NK-92 treated with Interleukin-12 subunit alpha and Interleukin-12 subunit beta, amount 100 ng/mL, for 24 hours (cell line): ENCODE measurements around the gene RASGRF1.
A peak's percentile ranks its signal among the peaks of the same experiment; 100 is the strongest.
"Not testable (repeated sequence)": the region's sequence is repeated elsewhere in the genome, so short reads cannot be mapped to it uniquely, and the experiment has no call there.

Experiments
- DNase-seq: peaks from one replicate; lab custom pipeline; 2025; lab: John Stamatoyannopoulos, UW

Gene RASGRF1

GRCh38 chr15:79036323-79036722, 54.3 kb downstream of the RASGRF1 start:
- DNase-seq: no peak

- DNase-seq: no peak
Observed at GRCh38 chr15:79035814-79036213, 54.8 kb downstream of the RASGRF1 start.

- DNase-seq: no peak
Observed at GRCh38 chr15:79035111-79035601, 55.4 kb downstream of the RASGRF1 start.

GRCh38 chr15:79034284-79034683, 56.3 kb downstream of the RASGRF1 start:
- no peak for DNase-seq

GRCh38 chr15:79032656-79033055, 57.9 kb downstream of the RASGRF1 start:
- no peak for DNase-seq

GRCh38 chr15:79031821-79032220, 58.8 kb downstream of the RASGRF1 start:
- no peak for DNase-seq

- DNase-seq: no peak
Observed at GRCh38 chr15:79031201-79031600, 59.4 kb downstream of the RASGRF1 start.

- no peak for DNase-seq
Observed at GRCh38 chr15:79030470-79030869, 60.1 kb downstream of the RASGRF1 start.

- DNase-seq: peak; percentile 16
Observed at GRCh38 chr15:79028411-79028964, 62.1 kb downstream of the RASGRF1 start.

- DNase-seq: no peak
Observed at GRCh38 chr15:79027532-79028410, 62.8 kb downstream of the RASGRF1 start.

- no peak for DNase-seq
Observed at GRCh38 chr15:79025802-79026201, 64.8 kb downstream of the RASGRF1 start.

GRCh38 chr15:79025201-79025600, 65.4 kb downstream of the RASGRF1 start:
- DNase-seq: no peak

GRCh38 chr15:79024493-79024892, 66.1 kb downstream of the RASGRF1 start:
- not testable (repeated sequence) for DNase-seq

- DNase-seq: no peak
Observed at GRCh38 chr15:79023918-79024317, 66.7 kb downstream of the RASGRF1 start.

- DNase-seq: no peak
Observed at GRCh38 chr15:79023546-79023890, 67.1 kb downstream of the RASGRF1 start.

- no peak for DNase-seq
Observed at GRCh38 chr15:79018960-79019359, 71.6 kb downstream of the RASGRF1 start.

- no peak for DNase-seq
Observed at GRCh38 chr15:79017953-79018352, 72.6 kb downstream of the RASGRF1 start.

- no peak for DNase-seq
Observed at GRCh38 chr15:79016527-79017170, 73.9 kb downstream of the RASGRF1 start.

- no peak for DNase-seq
Observed at GRCh38 chr15:79015416-79015815, 75.2 kb downstream of the RASGRF1 start.

- DNase-seq: no peak
Observed at GRCh38 chr15:79010278-79010677, 80.3 kb downstream of the RASGRF1 start.

GRCh38 chr15:79009379-79009778, 81.2 kb downstream of the RASGRF1 start:
- no peak for DNase-seq

GRCh38 chr15:79008659-79009058, 81.9 kb downstream of the RASGRF1 start:
- DNase-seq: no peak

- no peak for DNase-seq
Observed at GRCh38 chr15:79007066-79007465, 83.5 kb downstream of the RASGRF1 start.
